HG03432 (cell line): ENCODE results near the gene APLF.
A peak's percentile ranks its signal among the peaks of the same experiment; 100 is the strongest.
"Not testable (repeated sequence)": the region's sequence is repeated elsewhere in the genome, so short reads cannot be mapped to it uniquely, and the experiment has no call there.

Experiments
- ATAC-seq: cut with Tn5 transposase; IDR thresholded peaks from one replicate; pipeline ENCODE4 v1.9.1; 2021; ENCODE audit warnings: mild to moderate bottlenecking, moderate library complexity; ENCODE audit not compliant: unreplicated experiment

The APLF gene

DNA sequence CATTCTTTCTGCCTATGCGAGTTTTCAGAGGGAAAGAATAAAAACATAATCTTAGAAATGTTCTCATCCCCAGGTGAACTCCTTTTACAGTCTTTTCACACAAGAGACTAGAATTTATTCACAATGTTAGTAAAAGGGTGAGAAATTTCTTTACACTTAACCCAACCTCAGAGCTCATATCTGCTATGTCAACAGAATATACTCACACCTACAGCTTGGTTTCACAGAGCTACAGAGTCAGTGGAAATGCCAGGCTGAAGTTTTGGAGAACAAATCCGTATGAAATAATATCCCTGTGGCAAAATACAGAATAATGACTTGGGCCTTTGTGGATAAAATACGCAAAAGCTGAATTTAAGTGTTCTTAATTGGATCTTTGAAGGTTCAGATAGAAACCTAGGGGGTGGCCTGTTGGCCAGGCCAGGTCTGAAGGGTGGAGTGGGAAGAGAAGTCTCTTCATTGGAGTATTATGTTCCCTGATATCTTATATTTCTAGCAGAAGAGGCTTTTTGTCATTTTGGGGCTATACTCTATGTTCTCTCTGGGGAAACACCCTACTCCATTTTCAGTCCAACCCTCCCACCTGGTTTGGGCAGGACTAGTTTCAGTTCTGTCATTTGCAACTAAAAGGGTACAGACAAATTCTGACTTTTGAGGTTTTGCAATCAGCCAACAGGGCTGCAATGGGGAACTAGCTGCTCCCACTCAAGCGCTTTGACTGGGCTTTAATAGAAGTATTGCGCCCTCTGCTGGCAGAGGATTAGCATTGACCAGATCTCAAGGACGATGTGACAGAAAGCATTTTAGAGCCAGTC is 26.0 kb upstream of the APLF start:
- peak; percentile 98 for ATAC-seq

DNA sequence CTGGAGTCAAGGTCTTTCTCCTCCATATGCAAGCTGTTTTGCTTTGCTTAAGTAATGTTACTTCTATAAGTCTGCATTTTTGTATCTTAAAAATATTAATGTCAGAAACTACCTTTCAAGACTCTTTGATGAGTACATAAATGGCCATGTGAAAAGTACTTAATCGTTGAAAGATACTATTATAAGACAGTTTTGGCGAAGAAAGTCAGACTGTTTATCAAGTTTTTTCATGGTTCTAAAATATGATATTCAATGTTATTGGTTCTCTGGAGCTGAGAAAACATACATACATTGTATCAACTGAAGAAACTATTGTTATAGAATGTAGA is 25.4 kb upstream of the APLF start:
- no peak for ATAC-seq

DNA sequence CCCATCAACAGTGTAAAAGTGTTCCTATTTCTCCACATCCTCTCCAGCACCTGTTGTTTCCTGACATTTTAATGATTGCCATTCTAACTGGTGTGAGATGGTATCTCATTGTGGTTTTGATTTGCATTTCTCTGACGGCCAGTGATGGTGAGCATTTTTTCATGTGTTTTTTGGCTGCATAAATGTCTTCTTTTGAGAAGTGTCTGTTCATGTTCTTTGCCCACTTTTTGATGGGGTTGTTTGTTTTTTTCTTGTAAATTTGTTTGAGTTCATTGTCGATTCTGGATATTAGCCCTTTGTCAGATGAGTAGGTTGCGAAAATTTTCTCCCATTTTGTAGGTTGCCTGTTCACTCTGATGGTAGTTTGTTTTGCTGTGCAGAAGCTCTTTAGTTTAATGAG is 21.0 kb upstream of the APLF start:
- not testable (repeated sequence) for ATAC-seq

DNA sequence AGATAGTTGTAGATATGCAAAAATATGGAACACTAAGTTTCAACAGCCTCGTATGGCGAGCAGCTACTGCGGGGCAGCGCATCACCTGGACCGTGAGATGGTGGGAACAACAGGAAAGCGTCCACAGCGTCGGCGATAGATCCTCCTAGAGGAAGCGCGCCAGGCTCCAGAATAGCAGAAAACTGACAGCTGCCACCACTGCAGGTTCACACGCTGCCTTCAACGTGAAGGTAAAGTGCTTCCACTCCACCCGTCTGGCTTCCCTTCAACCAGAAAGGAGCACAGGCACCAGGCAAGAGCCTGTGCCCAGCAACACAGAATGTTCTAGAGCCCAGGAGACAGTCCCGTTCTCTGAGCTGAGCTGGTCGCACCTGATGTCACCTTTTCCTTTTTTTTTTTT is 20.3 kb upstream of the APLF start:
- no peak for ATAC-seq

DNA sequence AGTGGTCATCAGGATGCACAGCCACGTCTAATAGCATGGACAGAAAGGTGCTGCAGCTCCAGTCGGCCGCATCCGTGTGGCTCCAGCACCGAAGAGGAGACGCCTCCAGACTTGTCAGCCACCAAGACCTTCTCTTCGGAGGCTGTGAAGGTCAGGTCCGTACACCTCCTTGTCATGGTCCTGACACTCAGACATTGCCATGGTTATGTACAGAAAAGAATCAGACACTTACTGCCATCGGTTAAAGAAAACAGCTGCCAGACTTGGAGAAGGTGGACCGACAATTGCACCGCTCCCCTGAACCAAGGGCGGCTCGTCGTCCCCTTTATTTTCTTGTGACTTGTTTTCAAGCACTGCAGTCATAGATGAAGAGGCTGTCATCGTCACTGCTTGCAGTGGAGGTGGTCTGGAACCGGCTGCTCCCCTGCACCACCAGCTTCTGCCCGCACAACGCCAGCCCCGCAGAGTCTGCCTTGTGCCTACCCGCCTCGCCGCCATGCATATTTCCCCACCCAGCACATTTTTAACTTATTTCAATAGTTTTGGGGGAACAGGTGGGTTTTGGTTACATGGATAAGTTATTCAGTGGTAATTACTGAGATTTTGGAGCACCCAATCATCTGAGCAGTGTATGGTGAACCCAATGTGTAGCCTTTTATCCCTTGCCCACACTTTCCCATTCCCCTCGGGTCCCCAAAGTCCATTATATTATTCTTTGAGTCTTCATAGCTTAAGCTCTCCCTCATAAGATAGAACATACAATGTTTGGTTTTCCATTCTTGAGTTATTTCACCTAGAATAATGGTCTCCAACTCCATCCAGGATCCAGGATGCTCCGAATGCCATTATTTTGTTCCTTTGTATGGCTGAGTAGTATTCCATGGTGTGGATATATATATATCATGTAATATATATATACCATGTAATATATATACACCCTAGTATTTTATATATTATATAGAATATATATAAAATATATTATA is 18.4 kb upstream of the APLF start:
- no peak for ATAC-seq

DNA sequence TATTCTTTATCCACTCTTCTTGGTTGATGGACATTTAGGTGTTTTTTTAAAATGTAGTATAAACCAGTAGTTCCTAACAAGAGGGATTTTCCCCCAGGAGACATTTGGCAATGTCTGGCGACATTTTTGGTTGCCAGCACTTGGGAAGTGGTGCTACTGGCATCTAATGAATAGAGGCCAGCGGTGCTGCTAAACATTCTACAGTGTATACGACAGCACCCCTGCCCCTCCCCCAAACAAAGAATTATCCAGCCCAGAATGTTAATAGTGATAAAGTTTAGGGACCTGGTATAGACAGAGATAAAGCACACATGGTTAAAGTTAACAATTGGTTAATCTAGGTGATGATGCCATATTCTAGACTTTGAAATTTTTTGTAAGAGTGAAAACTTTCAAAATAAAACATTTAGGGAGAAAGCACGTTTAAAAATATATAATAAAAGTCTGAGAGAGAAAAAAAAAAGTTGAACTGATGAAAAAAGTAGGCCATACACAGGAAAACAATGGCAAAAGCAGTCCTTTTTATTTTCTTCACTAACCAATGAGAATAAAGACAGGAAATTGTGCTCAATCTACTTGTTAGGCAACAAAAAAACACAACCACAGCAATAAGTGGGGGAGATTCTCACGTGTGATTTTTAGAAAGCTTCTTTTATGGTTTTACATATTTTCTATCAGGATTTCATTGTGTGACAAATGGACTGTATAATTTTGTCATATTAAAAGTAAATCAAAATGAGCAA is 15.1 kb upstream of the APLF start:
- ATAC-seq: no peak

DNA sequence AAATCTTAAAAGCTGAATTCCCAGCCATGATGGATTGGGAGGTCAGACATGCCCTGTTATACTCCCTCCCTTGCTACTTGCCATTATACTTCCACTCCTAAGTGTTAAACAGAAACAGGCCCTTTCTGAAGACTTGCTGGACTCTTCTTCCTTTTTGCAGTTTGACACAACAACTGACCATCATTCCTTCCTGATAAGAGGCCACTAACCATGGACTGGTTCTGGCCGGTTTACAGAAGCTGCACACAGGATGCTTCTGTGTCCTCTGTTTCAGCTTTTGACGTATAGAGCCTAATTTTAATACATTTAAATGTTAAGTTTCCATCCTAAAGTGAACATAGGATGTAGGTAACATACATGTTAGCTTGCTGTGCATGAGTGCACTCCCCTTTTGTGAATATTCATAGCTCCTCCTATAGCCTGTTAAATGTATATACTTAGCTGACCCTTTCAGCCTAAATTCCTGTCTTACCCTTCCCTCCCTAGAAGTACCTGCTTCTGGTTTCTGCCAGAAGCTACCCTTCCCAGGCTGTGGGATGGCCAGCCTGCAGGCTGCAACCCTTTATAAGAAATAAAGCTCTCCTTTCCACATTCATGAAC is 13.5 kb upstream of the APLF start:
- ATAC-seq: no peak

DNA sequence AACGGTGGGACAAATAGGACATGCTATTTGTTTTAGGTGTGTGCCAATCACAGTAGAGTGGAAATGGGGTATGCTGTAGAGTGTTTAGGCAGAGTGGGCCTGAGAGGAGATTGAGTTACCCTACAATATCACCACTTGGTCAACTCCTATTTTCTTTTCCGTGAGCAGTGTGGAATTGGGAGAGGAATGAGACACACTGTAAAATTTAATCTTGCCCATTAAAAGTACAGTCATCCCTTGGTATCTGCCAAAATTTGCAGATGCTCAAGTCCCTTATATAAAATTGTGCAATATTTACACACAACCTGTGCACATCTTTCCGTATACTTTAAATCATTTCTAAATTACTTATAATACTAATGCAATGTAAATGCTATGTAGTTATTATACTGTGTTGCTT is 12.7 kb upstream of the APLF start:
- no peak for ATAC-seq

DNA sequence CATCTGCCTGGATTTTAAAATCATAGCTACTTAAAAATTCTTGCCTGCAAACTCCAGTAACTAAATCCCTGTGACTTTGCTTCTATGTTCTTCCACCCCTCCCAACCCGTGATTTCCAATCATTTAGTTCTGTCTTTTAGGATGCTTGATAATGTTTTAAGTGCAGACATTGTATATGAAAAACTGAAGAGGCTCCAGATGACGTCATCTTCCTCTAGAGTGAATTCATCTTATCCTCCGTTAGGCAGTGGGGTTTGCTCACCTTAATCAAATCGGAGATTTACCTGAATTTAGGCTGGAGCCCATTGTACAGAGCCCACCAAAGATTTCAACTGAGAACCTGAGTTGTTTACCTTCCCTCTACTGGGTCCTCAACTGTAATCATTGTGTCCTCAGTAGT is 11.2 kb upstream of the APLF start:
- ATAC-seq: no peak

DNA sequence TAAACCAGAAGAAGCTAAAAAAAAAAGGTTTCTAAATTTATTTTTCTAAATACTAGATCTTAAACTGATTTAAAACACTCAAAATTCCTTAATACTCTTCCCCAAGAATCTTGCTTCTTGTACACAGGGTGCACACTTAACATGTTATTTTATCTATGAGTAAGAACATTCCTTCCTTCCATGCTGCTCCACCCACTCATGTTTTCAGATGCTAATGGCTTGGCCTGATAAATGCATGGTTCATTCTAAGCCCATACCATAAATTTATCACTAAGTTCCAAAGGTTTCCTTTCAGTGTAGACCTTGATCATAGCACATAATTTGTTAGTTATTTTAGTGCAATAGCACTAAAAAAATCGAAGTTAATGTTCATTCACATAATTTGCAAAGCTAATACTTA is 8.4 kb upstream of the APLF start:
- ATAC-seq: no peak

DNA sequence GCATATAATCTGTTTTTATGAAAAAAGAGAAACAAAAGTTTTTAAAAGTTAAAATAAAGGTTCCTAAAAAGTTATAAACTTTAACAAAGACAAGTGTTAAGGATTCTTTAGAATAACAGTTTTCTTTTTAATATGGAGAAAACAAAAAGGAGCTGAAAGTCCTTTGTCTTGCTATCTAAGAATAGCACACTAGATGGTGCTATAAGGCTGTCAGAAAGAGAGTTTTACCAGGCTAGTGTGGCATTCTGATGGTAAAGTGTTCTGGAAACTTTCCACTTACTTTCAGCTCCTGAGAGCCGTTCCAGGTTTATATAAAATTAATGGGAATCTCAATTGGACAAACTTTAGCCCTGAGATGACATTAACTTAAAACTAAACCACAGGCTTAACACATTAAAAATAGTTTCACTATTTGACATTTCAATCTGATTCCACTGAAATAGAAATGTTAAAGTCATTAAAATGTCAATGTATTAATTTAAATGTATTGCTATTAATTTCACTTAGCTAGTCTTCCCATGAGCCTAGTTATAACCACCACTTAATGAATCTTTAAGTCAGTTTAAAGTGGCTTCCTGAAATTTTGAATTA is 4.0 kb upstream of the APLF start:
- no peak for ATAC-seq

DNA sequence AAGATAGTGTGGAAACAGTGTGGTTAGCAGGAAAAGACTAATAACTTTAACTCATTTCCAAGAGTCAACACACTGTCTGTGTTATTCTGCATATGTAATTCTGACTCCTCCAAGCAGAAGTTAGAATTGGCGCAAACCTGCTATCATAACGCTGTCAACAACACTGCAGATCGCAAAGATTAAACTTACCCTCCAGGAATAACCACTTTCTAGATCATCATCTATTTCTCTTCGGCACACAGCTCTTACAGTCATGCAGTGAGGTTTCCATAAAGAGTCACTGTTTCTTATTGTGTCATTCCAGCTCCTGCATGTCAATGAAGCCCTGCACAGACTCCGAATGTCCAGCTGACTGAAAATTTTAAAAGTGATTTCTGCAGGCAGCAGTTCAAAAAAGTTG is 2.7 kb upstream of the APLF start:
- ATAC-seq: no peak

DNA sequence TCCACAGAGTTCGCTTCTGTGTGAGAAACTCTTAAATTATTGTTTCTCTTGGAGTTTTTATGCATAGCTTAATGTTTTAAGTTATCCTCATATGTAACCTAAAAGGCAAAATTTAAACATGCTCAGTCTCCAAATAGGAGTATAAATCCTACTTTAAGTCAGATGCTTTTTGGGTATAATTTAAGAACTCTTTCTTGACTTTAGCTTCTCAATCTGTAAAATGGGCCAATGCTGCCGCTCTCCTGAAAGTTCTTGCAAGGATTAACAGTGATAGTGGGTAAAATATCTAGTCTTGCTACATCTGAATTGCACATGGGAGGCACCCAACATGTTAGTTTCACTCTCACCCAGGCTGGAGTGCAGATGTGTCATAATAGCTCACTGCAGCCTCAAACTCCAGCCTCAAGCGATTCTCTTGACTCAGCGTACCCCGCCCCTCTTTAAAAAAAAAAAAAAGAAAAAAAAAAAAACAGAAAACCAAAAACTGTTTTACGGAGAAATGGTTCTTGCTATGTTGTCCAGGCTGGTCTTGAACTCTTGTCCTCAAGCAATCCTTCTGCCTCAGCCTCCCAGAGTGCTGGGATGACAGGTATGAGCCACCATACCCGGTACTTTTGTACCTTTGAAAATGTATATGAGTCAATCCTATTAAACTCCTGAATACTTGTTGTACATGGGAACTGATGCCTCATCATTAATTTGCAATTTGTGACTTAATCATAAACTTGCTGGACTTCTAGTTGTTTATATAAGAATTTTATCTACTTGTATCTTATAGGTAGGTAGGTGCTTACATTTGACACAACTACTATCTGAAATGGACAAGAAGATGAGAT is 2.1 kb upstream of the APLF start:
- ATAC-seq: no peak

DNA sequence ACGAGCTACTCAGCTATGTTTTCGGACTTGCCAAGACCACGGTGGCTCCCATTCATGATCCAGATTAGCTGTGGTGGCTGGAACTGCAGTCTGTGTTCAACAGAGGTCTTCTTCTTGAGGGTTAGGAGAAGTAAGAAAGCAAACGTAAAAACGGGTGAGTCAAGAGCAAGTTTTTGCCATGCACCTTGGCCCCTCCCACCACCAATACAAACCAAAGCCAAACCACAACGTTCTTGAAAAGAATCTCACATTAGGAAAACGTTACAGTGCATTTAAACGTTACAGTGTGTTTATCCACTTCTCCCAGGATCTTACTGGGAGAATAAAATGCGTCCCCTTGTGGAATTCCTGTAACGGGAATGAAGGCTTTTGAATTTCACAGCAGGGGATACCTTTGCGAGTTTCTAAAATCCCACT is 1.0 kb upstream of the APLF start:
- no peak for ATAC-seq

DNA sequence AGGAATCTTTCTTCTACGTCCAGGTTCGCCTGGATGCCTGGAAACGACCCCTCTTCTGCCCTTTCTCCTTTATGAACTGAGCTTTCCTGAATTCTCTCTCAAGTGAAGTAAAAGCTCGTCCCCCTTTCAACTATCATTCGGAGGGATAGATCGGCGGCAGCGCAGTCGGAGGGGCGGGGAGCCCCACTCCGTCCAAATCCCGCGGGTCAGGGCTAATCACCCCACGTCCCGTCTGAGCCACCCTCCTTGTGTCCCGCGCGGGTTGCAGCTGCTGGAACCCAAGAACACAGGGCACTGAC is 658 bp upstream of the APLF start:
- peak; percentile 36 for ATAC-seq

DNA sequence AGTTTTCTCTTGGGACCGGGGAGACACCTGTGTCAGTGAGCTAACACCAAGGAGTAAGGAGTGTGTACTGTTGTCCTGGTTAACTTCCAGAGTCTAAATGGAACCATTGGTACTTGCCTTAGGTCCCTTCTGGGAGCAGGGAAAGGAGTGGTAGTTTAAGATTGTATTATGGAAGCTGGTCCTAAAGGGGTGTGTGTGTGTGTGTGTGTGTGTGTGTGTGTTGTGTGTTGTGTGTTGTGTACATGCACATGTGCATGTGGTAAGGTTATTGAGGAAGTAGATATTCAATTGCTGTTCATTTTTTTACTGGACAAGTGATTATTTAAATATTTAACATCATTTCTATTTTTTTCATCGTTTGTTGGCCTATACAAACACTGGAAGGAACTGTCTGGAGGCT is 1.4 kb downstream of the APLF start:
- no peak for ATAC-seq

DNA sequence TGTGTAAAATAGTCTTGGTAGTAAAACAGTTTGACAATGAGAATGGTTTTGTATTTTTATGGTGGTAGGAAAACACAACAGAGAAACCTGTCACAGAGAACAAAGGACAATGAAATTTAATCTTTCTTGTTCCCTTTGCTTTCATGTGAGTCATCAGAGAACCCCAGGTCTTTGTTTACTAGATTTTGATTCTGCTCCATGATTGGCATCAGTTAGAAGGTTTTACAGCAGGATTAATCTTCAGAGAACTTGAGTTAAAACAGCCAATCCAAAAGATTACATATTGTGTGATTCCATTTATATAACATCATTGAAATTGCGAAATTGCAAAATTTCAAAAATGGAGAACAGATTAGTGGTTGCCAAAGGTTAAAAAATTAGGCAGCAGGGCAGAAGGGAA is 2.5 kb downstream of the APLF start:
- ATAC-seq: no peak

DNA sequence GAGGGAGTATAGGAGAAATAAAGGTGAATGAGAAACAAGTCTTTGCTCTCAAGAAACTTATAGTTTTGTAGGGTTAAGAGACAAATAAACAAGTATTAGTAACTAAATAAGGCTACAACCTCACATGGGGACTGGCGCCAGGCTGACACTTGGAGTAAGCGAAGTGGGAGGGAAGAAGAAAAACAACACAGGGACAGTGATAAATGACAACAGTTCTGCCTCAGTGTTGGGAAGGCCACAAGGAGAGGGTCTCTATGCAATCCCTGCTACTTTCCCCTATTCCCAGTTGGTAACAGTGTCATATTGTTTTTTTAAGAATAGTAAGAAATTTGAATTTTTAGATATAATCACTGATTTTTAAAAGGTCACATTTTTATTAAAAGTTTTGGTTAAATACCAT is 4.0 kb downstream of the APLF start:
- no peak for ATAC-seq

DNA sequence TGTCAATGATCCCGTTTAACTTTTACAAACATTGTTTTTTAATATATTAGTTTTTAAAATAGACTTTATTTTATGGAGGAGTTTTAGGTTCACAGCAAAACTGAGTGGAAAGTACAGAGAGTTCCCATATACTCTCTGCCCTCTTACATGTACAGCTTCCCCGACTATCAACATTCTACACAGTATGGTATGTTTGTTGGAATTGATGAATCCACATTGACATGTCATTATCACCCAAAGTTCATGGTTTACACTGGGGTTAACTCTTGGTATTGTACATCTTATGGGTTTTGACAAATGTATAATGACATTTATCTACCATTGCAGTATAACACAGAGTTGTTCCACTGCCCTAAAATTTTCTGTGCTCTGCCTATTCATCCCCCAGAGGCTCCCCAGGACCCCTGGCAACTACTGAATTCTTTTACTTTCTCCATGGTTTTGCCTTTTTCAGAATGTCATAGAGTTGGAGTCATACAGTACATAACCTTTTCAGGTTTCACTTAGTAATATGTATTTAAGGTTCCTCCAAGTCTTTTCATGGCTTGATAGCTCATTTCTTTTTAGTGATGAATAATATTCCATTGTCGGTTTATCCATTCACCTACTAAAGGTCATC is 5.5 kb downstream of the APLF start:
- ATAC-seq: no peak

DNA sequence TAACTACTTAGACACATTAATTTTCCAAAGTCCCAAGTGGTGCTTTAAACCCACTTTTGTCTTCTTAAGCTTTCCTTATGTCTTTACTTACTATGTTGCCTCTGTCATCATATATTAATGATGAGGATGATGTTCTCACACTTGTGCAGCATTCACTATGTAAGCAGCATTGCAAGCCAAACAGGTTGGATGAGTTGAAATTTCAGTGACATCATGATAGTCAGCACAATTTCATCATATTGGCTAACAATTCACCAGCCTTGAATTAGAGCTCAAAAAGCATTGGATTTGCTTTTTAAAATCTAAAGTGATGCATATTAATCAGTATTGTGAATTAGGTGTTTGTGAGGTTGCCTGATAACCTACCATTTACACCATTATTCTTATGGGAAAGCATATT is 7.7 kb downstream of the APLF start:
- no peak for ATAC-seq
